Effector memory CD8-positive, alpha-beta T cell (primary cell): ENCODE measurements around the gene OR51G2.
"Not testable (repeated sequence)": the region's sequence is repeated elsewhere in the genome, so short reads cannot be mapped to it uniquely, and the experiment has no call there.

Source experiments
- ATAC-seq: fragments of 150-1000 bp; cut with Tn5 transposase; replicated peaks from 2 replicates; pipeline ENCODE4 v1.10.0; 2021; ENCODE audit warnings: mild to moderate bottlenecking, moderate library complexity
- DNase-seq, 3 experiments: peaks; one replicate each; pipeline ENCODE4 v3.0.0; 2021
- H3K27ac Mint-ChIP-seq, 2 donors: one replicate each; pipeline ENCODE4 v1.8.0; 2022; ENCODE audit warnings: mild to moderate bottlenecking in 2 of 2, mixed read lengths in 2 of 2, moderate library complexity in 2 of 2
- H3K27me3 Mint-ChIP-seq, 2 donors: one replicate each; pipeline ENCODE4 v1.8.0; 2022; ENCODE audit warnings: mixed read lengths in 2 of 2
- H3K36me3 Mint-ChIP-seq: one replicate; pipeline ENCODE4 v1.8.0; 2022; ENCODE audit warnings: mild to moderate bottlenecking, moderate library complexity, mixed read lengths; ENCODE audit not compliant: insufficient read depth
- H3K4me1 Mint-ChIP-seq, 2 donors: one replicate each; pipeline ENCODE4 v1.8.0; 2022; ENCODE audit warnings: low read depth in 2 of 2, mixed read lengths in 2 of 2
- H3K4me3 Mint-ChIP-seq, 2 donors: one replicate each; pipeline ENCODE4 v1.8.0; 2022; ENCODE audit warnings: mild to moderate bottlenecking in 2 of 2, mixed read lengths in 2 of 2, moderate library complexity in 2 of 2
- H3K9me3 Mint-ChIP-seq, 2 donors: one replicate each; pipeline ENCODE4 v1.8.0; 2022; ENCODE audit warnings: mixed read lengths in 2 of 2
- total RNA-seq, 9 experiments: gene quantifications; one replicate each; lab custom pipeline; 2026; lab: John Stamatoyannopoulos, UW

The OR51G2 gene, protein sequence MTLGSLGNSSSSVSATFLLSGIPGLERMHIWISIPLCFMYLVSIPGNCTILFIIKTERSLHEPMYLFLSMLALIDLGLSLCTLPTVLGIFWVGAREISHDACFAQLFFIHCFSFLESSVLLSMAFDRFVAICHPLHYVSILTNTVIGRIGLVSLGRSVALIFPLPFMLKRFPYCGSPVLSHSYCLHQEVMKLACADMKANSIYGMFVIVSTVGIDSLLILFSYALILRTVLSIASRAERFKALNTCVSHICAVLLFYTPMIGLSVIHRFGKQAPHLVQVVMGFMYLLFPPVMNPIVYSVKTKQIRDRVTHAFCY
- 0 reads per million in 9 experiments for total RNA-seq

GRCh38 chr11:4919250-4919649, at the start of gene OR51G2:
Gene OR51G2 (minus strand): TSS chr11:4919350. CDS start chr11:4915663, 3,687 bp downstream.
- Mint-ChIP-seq H3K27me3 (peaks cover 15 to 20% of the 10 kb centered on the region in 2 donors), H3K27ac (no peak within 1 kb of the TSS), H3K9me3 (peaks cover 0 to 16% of the 10 kb centered on the region in 2 donors), H3K4me3 (no peak within 1 kb of the TSS), H3K4me1 (no peaks in the 10 kb centered on the region), H3K36me3 (no peaks in the 10 kb centered on the region)
- ATAC-seq (no peak), DNase-seq (no peak)

DNA sequence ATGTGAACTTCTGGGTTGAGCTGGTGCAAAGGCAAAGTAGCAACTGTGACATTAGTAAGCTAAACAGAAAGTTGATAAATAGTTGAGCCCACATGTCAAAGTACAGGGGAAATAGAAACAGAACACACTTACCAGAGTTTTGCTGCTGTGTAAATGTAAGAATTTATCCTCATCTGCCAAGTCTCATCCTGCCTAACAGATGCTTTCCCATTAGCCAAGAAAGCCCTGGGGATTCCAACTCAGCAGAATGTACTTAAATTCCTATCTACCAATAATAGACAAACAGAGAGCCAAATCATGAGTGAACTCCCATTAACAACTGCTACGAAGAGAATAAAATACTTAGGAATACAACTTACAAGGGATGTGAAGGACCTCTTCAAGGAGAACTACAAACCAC, 43.7 kb upstream of the OR51G2 start:
- Mint-ChIP-seq H3K27ac (no peak overlapping the region), H3K4me1 (no peaks in the 10 kb centered on the region), H3K36me3 (no peaks in the 10 kb centered on the region), H3K9me3 (no peaks in the 10 kb centered on the region), H3K4me3 (no peak overlapping the region), H3K27me3 (no peaks in the 10 kb centered on the region)
- ATAC-seq (no peak), DNase-seq (no peak)

DNA sequence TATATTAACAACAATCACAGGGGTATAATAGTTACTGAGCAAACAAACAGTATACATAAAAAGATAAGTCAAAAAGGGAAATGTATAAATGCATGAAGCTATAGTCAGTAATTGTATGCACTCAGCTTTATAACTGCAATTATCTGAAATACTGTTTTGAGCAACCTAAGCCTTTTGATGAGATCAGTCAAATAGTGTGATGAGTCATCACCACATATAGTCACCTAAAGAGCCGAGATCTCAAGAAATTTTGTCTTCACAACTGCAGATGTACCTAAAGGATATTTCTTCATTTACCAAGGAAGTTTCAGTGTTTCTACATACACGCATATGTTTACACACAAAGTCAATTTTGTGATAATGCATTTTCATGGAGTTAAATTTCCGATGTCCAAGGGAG, 41.7 kb upstream of the OR51G2 start:
- Mint-ChIP-seq H3K27me3 (no peaks in the 10 kb centered on the region), H3K4me3 (no peak overlapping the region), H3K4me1 (no peaks in the 10 kb centered on the region), H3K36me3 (no peaks in the 10 kb centered on the region), H3K9me3 (no peaks in the 10 kb centered on the region), H3K27ac (no peak overlapping the region)
- ATAC-seq (no peak), DNase-seq (no peak)

DNA sequence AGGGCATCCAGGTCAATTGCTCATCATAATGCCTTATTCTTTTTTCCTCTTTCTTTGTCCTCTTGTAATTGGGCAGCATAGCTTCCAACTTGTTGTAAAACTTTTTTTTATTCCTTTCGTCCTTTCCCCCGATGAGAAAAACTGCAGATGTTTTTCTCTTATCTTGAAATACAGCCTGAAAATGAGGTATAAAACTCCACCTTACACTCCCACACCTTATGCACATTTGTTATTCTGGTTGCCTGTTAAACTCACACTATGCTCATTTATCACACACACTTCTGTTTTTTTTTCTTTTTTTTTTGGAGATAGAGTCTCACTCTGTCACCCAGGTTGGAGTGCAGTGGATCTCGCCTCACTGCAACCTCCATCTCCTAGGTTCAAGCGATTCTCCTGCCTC, 38.2 kb upstream of the OR51G2 start:
- Mint-ChIP-seq H3K9me3 (no peaks in the 10 kb centered on the region), H3K4me1 (no peaks in the 10 kb centered on the region), H3K27me3 (no peaks in the 10 kb centered on the region), H3K27ac (no peak overlapping the region), H3K4me3 (no peak overlapping the region), H3K36me3 (no peaks in the 10 kb centered on the region)
- ATAC-seq = no peak
- no peak for DNase-seq

DNA sequence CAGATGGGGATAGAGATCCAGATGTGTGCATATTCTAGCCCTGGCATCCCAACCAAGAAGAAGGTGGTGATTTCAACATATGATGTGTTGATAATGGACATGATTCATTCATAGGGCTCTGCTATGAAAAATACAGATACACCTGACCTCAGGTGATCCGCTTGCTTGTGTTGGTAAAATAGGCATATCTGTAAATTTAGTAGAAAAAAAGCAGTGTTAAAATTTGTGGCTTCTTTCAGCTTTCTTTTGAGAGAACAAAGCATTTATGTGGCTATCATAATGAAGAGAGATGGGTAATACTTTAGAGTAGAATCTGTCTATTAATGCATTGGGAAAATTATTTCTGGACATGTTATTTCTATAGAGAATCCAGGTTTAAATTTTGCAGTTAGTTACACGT, 36.5 kb upstream of the OR51G2 start, which contains the start of gene OR51A2:
TSS of gene OR51A2 (minus strand) at position 101 of the 400 bp plus-strand sequence. CDS start at position 101, 0 bp downstream.
- DNase-seq, H3K27ac Mint-ChIP-seq, H3K36me3 Mint-ChIP-seq, H3K9me3 Mint-ChIP-seq, H3K4me3 Mint-ChIP-seq, H3K4me1 Mint-ChIP-seq, H3K27me3 Mint-ChIP-seq, ATAC-seq: not testable (repeated sequence)

DNA sequence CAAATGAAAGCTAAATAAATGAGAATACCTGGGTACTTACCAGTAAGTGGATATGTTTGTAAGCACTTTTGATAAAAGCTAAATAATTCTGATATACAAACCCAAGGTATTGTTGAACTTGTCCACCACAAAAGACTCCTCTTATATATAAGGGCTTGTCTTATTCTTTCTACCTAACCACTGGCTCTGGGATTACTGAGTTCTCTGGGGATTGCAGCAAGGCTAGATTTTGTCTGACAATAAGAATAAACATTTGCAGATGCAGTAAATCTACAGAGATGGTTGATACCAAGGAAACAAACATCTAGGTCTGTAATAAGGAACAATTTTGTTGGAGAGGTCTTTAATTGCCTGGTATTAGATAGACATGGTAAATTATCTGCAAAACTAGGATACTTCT, 28.4 kb upstream of the OR51G2 start, which contains the start of gene OR51A4:
TSS of gene OR51A4 (minus strand) at position 101 of the 400 bp plus-strand sequence. CDS start 505 bp downstream, outside the sequence.
- ATAC-seq = no peak
- Mint-ChIP-seq H3K4me3 (no peak within 1 kb of the TSS), H3K9me3 (peaks cover 0 to 1% of the 10 kb centered on the region in 2 donors), H3K4me1 (no peaks in the 10 kb centered on the region), H3K27me3 (no peaks in the 10 kb centered on the region), H3K27ac (no peak within 1 kb of the TSS), H3K36me3 (no peaks in the 10 kb centered on the region)
- DNase-seq = no peak

DNA sequence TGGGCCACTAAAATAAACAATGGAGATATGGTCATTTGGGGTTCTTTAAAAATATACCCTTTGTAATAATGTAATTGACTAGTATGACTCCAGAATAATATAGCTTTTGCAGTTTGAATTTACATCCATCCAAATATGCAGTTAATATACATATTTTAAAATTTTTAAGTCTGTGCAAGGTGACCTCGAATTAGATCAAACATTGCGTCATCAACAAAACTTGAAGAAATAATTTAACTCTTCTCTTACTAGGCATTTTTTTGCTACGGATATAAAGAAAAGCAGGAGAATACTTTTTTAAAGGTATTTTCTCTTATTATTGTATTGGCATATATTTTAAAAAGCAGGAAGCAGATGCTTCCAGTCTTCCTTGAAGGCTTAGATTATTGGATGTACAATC, 17.6 kb upstream of the OR51G2 start:
- no peak overlapping the region for H3K27ac Mint-ChIP-seq
- ATAC-seq (no peak), DNase-seq (no peak)
- H3K36me3 Mint-ChIP-seq = no peaks in the 10 kb centered on the region
- no peaks in the 10 kb centered on the region for H3K4me1 Mint-ChIP-seq
- peaks cover 0 to 15% of the 10 kb centered on the region in 2 donors for H3K27me3 Mint-ChIP-seq
- H3K4me3 Mint-ChIP-seq = no peak overlapping the region
- H3K9me3 Mint-ChIP-seq = peaks cover 4 to 7% of the 10 kb centered on the region in 2 donors

DNA sequence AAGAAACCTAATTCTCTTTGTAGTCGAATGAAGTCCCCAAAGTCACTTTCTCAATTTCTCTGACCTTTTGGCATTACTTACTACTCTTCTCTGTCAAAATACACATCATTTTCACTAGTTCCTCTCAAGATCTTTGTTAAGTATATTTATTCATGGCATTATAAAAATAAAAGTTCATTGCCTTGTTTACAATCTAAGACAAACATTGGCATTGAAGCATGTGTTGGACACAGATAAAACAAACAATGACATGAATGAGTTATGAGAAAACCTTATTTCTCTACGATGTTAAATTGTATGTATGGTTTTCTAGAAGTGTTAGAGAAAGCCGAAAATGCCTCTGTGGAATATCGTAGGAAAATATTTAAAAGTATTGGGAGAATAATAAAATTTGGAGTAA, 13.6 kb upstream of the OR51G2 start:
- Mint-ChIP-seq H3K36me3 (no peaks in the 10 kb centered on the region), H3K27ac (no peak overlapping the region), H3K9me3 (peaks cover 3 to 6% of the 10 kb centered on the region in 2 donors), H3K4me1 (no peaks in the 10 kb centered on the region), H3K27me3 (peaks cover 0 to 6% of the 10 kb centered on the region in 2 donors), H3K4me3 (no peak overlapping the region)
- DNase-seq (no peak), ATAC-seq (no peak)

DNA sequence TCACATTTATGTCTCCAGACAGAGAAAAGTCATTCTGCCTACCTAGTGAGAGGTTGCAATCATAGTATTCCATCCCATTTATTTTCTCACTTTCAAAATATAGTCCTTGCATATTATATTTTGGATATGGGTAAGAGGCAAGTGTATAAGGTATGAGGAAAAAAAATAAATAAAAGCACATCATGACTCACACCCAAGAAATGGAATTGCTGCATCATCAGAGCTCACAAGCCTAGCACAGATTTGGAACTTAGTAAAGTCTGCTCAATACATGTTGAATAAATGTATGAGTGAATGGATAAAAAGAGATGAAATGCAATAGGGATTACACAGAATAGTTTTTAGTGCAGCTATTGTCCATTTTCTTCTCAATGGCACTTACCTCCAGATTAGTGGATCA, 7.5 kb upstream of the OR51G2 start:
- no peak overlapping the region for H3K27ac Mint-ChIP-seq
- no peak for DNase-seq
- no peak overlapping the region for H3K4me3 Mint-ChIP-seq
- no peak for ATAC-seq
- H3K36me3 Mint-ChIP-seq = no peaks in the 10 kb centered on the region
- H3K9me3 Mint-ChIP-seq = peaks cover 0 to 8% of the 10 kb centered on the region in 2 donors
- H3K27me3 Mint-ChIP-seq = peaks cover 5 to 13% of the 10 kb centered on the region in 2 donors
- H3K4me1 Mint-ChIP-seq = no peaks in the 10 kb centered on the region

DNA sequence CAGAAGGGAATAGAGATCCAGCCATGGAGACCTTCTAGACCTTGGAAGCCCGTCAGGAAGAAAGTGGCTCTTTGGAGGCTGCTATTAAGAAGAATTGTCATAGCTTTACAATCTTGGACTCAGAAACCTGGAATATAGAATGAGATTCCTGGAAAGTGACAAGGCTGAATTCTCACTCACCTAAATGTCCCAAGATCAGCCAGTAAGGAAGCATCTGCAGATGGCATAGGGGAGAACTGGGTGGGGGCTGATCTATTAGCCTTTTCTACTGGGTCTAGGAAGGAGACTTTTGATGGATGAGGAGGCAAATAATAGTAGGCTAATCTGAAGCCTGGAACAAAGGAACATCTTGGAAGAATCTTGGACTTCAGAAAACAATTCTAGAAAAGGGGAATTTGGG, 5.1 kb upstream of the OR51G2 start, which contains the start of gene OR51G1:
TSS of gene OR51G1 (minus strand) at position 101 of the 400 bp plus-strand sequence. CDS start at position 101, 0 bp downstream.
- Mint-ChIP-seq H3K4me3 (no peak within 1 kb of the TSS), H3K27me3 (peaks cover 5 to 13% of the 10 kb centered on the region in 2 donors), H3K4me1 (no peaks in the 10 kb centered on the region), H3K36me3 (no peaks in the 10 kb centered on the region), H3K9me3 (peaks cover 0 to 8% of the 10 kb centered on the region in 2 donors), H3K27ac (no peak within 1 kb of the TSS)
- ATAC-seq (no peak), DNase-seq (no peak)

DNA sequence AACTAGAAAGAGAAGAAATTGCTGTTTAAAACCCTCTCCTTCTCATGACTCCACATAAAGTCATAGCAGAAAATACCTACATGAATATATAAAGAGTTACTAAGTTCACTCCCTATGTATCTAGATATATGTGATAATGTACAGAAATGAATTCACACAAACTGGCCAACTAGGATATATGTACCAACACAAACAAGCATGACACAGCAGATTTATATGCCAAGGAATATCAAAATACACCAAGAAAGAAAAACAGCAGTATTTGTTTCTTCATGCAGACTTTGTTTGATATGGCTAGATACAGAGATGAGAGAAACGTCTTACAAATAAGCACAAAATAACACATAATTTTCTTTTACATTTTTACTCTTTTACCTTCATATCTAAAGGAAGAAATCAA, 3.2 kb upstream of the OR51G2 start:
- Mint-ChIP-seq H3K36me3 (no peaks in the 10 kb centered on the region), H3K9me3 (peaks cover 0 to 8% of the 10 kb centered on the region in 2 donors), H3K4me3 (no peak overlapping the region), H3K27me3 (peaks cover 5 to 13% of the 10 kb centered on the region in 2 donors), H3K4me1 (no peaks in the 10 kb centered on the region), H3K27ac (no peak overlapping the region)
- no peak for DNase-seq
- no peak for ATAC-seq

GRCh38 chr11:4921796-4922195, 2.6 kb upstream of the OR51G2 start:
- Mint-ChIP-seq H3K27me3 (peaks cover 5 to 13% of the 10 kb centered on the region in 2 donors), H3K27ac (no peak overlapping the region), H3K9me3 (peaks cover 0 to 8% of the 10 kb centered on the region in 2 donors), H3K4me1 (no peaks in the 10 kb centered on the region), H3K4me3 (no peak overlapping the region), H3K36me3 (no peaks in the 10 kb centered on the region)
- no peak for DNase-seq
- ATAC-seq = no peak

- Mint-ChIP-seq H3K9me3 (peaks cover 0 to 9% of the 10 kb centered on the region in 2 donors), H3K4me1 (no peaks in the 10 kb centered on the region), H3K36me3 (no peaks in the 10 kb centered on the region), H3K27ac (no peak overlapping the region), H3K4me3 (no peak overlapping the region), H3K27me3 (peaks cover 7 to 10% of the 10 kb centered on the region in 2 donors)
- ATAC-seq (no peak), DNase-seq (no peak)
Observed at GRCh38 chr11:4916581-4916980, 2.6 kb downstream of the OR51G2 start.

DNA sequence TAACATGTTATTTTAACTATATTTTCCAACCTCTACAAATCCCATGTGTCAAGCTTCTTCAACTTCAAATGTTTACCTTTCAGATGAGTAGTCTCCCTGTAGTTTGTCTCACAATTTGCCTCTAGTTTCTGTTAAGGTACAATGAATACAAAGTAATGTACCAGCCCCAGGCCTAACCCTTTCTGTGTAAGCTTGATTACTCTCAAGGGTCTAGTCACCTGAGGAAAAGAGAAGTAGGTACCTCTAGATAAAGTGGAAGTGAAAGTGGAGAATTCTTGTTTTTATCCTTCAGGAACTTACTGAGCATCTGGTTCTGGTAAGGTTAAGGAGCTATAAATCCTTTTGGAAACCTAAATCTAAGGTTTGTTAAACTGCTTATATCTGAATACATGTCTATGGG, 15.7 kb downstream of the OR51G2 start, which contains the start of gene OR51A7:
TSS of gene OR51A7 (plus strand) at position 300 of the 400 bp plus-strand sequence. CDS start 3,587 bp downstream, outside the sequence.
- Mint-ChIP-seq H3K27ac (no peak within 1 kb of the TSS), H3K36me3 (no peaks in the 10 kb centered on the region), H3K27me3 (no peaks in the 10 kb centered on the region), H3K4me1 (no peaks in the 10 kb centered on the region), H3K4me3 (no peak within 1 kb of the TSS), H3K9me3 (no peaks in the 10 kb centered on the region)
- DNase-seq = no peak
- ATAC-seq = no peak
